WERI-Rb-1 (cell line): ENCODE results near the gene VSX2.

Source experiments
- DNase-seq: peaks from one replicate; pipeline ENCODE4 v3.0.0-alpha.2; 2020
- H3K27ac ChIP-seq: fragments of 250-450 bp; sonication (Bioruptor Pico); 2 replicates; pipeline ENCODE4 v1.5.1; 2020; ENCODE audit warnings: mild to moderate bottlenecking, moderate library complexity
- H3K27me3 ChIP-seq: fragments of 250-450 bp; sonication (Bioruptor Pico); 2 replicates; pipeline ENCODE4 v1.5.1; 2021; ENCODE audit warnings: mild to moderate bottlenecking, low read depth, moderate library complexity; ENCODE audit not compliant: insufficient read depth, severe bottlenecking
- H3K36me3 ChIP-seq: fragments of 250-450 bp; sonication (Bioruptor Pico); 2 replicates; pipeline ENCODE4 v1.5.1; 2020; ENCODE audit warnings: mild to moderate bottlenecking, moderate library complexity
- H3K4me3 ChIP-seq: 2 replicates; pipeline ENCODE4 v1.5.1; 2011; ENCODE audit warnings: low read depth, mild to moderate bottlenecking, control low read depth, low read length
- H3K9me3 ChIP-seq: fragments of 250-450 bp; sonication (Bioruptor Pico); 2 replicates; pipeline ENCODE4 v1.5.1; 2021; ENCODE audit warnings: mild to moderate bottlenecking, moderate library complexity; ENCODE audit not compliant: severe bottlenecking
- TF ChIP-seq, protein P1 (sequence below): IDR thresholded peaks from 2 replicates; pipeline ENCODE4 v1.5.1; 2011; ENCODE audit warnings: low read depth, mild to moderate bottlenecking, control low read depth, inconsistent platforms, low read length

The VSX2 gene

DNA sequence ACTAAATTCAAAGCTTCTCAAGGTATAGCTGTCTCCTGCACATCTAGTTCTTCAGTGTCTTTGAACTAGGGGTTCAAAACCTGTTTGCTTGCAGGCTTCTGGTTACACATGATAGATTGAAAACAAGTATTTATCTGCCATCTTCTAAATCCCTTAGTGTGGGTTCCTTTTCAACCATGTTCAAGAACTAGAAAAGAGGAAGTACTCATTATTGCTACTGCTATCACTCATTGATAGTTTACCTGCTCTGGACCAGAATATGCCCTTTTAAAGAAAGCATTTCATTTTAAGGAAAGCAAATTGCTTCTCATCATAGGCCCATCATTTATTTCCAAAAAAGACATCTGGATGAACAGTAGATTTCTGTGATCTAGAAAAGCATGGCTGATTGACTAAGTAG, 37.1 kb upstream of the VSX2 start:
- TF ChIP-seq, protein P1, sequence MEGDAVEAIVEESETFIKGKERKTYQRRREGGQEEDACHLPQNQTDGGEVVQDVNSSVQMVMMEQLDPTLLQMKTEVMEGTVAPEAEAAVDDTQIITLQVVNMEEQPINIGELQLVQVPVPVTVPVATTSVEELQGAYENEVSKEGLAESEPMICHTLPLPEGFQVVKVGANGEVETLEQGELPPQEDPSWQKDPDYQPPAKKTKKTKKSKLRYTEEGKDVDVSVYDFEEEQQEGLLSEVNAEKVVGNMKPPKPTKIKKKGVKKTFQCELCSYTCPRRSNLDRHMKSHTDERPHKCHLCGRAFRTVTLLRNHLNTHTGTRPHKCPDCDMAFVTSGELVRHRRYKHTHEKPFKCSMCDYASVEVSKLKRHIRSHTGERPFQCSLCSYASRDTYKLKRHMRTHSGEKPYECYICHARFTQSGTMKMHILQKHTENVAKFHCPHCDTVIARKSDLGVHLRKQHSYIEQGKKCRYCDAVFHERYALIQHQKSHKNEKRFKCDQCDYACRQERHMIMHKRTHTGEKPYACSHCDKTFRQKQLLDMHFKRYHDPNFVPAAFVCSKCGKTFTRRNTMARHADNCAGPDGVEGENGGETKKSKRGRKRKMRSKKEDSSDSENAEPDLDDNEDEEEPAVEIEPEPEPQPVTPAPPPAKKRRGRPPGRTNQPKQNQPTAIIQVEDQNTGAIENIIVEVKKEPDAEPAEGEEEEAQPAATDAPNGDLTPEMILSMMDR: no peak

DNA sequence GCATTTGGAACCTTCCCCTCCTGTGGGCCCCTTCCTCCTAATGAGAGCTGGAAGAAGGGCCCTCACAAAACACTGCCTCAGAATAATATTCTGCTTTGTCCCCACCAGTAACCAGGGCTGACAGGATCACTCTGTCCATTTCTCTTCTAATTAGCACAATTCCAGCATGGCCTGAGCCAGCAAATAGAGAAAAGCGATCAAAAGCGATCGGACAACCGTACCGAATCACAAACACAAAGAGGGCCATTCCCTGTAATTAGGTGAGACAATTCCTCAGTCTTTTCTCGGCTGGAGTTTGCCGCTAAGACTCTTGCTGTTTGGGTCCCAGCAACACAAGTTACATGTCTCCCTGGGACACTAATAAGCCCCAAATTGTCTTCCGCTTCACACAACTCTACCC, 35.6 kb upstream of the VSX2 start:
- no peaks in the 10 kb centered on the region for H3K27me3 ChIP-seq
- peaks cover 18% of the 10 kb centered on the region for H3K36me3 ChIP-seq
- TF ChIP-seq, protein P1: no peak

More for the DNA sequence above, 37.1 kb upstream of the VSX2 start:
- H3K27me3 ChIP-seq: no peaks in the 10 kb centered on the region
- H3K9me3 ChIP-seq: no peaks in the 10 kb centered on the region
- no peak overlapping the region for H3K27ac ChIP-seq
- peaks cover 18% of the 10 kb centered on the region for H3K36me3 ChIP-seq
- no peak for DNase-seq
- no peak overlapping the region for H3K4me3 ChIP-seq

DNA sequence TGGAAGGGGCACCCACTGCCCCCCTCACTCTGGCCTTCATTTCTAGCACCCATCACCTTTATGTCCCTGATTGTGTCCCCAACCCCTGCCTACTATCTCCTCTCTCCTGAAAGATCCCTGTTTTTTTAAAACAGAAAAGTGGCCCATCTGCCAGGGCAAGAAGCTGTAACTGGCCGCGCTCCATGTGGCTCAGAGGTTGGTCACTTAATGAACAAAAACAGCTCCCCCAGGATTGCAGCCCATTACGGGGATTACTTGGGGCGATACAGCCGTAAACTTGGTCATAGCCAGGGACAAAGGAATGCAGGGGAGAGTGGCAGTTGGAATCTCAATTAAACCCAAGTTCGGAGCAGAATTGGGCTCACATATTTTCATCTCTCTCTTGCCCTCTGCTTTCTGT, 34.8 kb upstream of the VSX2 start:
- H3K27me3 ChIP-seq: no peaks in the 10 kb centered on the region
- H3K9me3 ChIP-seq: no peaks in the 10 kb centered on the region
- TF ChIP-seq, protein P1: no peak
- peaks cover 14% of the 10 kb centered on the region for H3K36me3 ChIP-seq
- no peak overlapping the region for H3K27ac ChIP-seq
- DNase-seq: no peak
- no peak overlapping the region for H3K4me3 ChIP-seq

More for the DNA sequence above, 35.6 kb upstream of the VSX2 start:
- Histone ChIP-seq H3K27ac (no peak overlapping the region), H3K9me3 (no peaks in the 10 kb centered on the region), H3K4me3 (no peak overlapping the region)
- no peak for DNase-seq

- Histone ChIP-seq H3K4me3 (no peak overlapping the region), H3K9me3 (no peaks in the 10 kb centered on the region), H3K36me3 (peaks cover 9% of the 10 kb centered on the region), H3K27me3 (no peaks in the 10 kb centered on the region), H3K27ac (no peak overlapping the region)
- no peak for DNase-seq
- TF ChIP-seq, protein P1: no peak
Measured at GRCh38 chr14:74205882-74206281, 33.4 kb upstream of the VSX2 start.

DNA sequence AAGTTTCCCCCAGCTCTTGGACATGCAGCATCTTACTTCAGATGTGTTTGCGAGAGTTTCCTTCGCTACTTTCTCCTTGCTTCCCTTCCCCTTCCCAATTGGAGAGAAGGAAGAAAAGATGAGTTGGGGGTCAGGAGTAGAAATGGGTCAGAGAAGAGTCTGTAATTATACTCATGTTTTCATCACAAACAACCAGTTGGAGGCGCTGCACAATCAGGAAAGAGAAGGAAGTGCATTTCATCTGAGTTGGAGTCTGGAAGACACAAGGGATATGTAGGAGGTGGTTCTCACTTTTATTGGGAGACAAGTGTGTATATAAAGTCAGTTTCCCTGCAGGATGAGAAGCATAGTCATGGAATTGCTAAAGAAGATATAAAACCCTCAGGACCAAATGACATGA, 31.3 kb upstream of the VSX2 start:
- H3K27me3 ChIP-seq: no peaks in the 10 kb centered on the region
- DNase-seq: peak; percentile 60
- H3K27ac ChIP-seq: no peak overlapping the region
- TF ChIP-seq, protein P1: peak; percentile 72
- no peak overlapping the region for H3K4me3 ChIP-seq
- H3K36me3 ChIP-seq: peaks cover 3% of the 10 kb centered on the region
- no peaks in the 10 kb centered on the region for H3K9me3 ChIP-seq

- H3K27ac ChIP-seq: no peak overlapping the region
- no peaks in the 10 kb centered on the region for H3K36me3 ChIP-seq
- no peak for DNase-seq
- TF ChIP-seq, protein P1: no peak
- no peaks in the 10 kb centered on the region for H3K27me3 ChIP-seq
- no peak overlapping the region for H3K4me3 ChIP-seq
- H3K9me3 ChIP-seq: no peaks in the 10 kb centered on the region
Measured at GRCh38 chr14:74208642-74209041, 30.6 kb upstream of the VSX2 start.
